GM12878 (cell line): ENCODE measurements around the gene EPHA2. TPM values are rescaled to one million over a fixed set of nuclear protein-coding genes. Genes with fewer than 3 reads are reported as not detected.
A peak's percentile ranks its signal among the peaks of the same experiment; 100 is the strongest.

Experiments used
- ATAC-seq: fragments of 200-7000 bp; cut with Tn5 transposase; 3 replicates; pipeline ENCODE4 v1.9.1; 2020; ENCODE audit warnings: mild to moderate bottlenecking, moderate library complexity
- BruUV-seq: library from RNA; stranded (reverse); fragments of 400-500 nt; replicated peaks from 2 replicates; lab custom pipeline; 2021; lab: Mats Ljungman, UMichigan
- CTCF ChIA-PET: fragments of 300-600 bp; sonication (Branson Sonifier 250); formaldehyde crosslinking; extraction: SDS; loops from one replicate; lab custom pipeline; 2021; ENCODE audit warnings: inconsistent platforms; lab: Yijun Ruan, JAX
- POLR2A ChIA-PET: fragments of 350-600 bp; formaldehyde crosslinking; extraction: SDS; loops from one replicate; lab custom pipeline; 2021; ENCODE audit warnings: inconsistent platforms; lab: Charles Lee
- RAD21 ChIA-PET: fragments of 300-600 bp; sonication (Branson Sonifier 250); formaldehyde crosslinking; loops from one replicate; lab custom pipeline; 2023; ENCODE audit warnings: antibody characterized with exemption; ENCODE audit not compliant: unreplicated experiment; lab: Charles Lee
- SMC1A ChIA-PET: fragments of 300-600 bp; sonication (Branson Sonifier 250); formaldehyde crosslinking; loops from one replicate; lab custom pipeline; 2023; ENCODE audit not compliant: unreplicated experiment, uncharacterized antibody; lab: Charles Lee
- DNase-seq: peaks from one replicate; pipeline ENCODE4 v3.0.0-alpha.2; 2011; ENCODE audit warnings: low read depth, low spot score
- FAIRE-seq: peaks from 3 replicates; lab custom pipeline; 2011; peaks lifted over from hg19 to GRCh38; lab: Jason Lieb, UNC
- H2AFZ ChIP-seq: 2 replicates; pipeline ENCODE4 v1.6.0; 2011; ENCODE audit warnings: low read depth, low read length, control low read depth; ENCODE audit not compliant: control insufficient read depth
- H3K27ac ChIP-seq: 2 replicates; pipeline ENCODE4 v1.5.1; 2011; ENCODE audit warnings: control low read depth; ENCODE audit not compliant: control insufficient read depth, insufficient read depth
- H3K27me3 ChIP-seq, 2 experiments: replicated peaks in 1 of 2; 2 replicates each; pipeline versions ENCODE4 v1.6.0 to v1.6.1; 2011; ENCODE audit warnings: low read length in 1 of 2; ENCODE audit not compliant: control insufficient read depth in 2 of 2, insufficient read depth in 2 of 2
- H3K36me3 ChIP-seq, 2 experiments: 2 replicates each; pipeline ENCODE4 v1.5.1; 2011; ENCODE audit warnings: low read length in 1 of 2; ENCODE audit not compliant: control insufficient read depth in 2 of 2, insufficient read depth in 2 of 2
- H3K4me1 ChIP-seq: 2 replicates; pipeline ENCODE4 v1.6.1; 2011; ENCODE audit warnings: mild to moderate bottlenecking, low read length, moderate library complexity, mixed read lengths; ENCODE audit not compliant: control insufficient read depth, insufficient read depth
- H3K4me2 ChIP-seq: 2 replicates; pipeline ENCODE4 v1.6.0; 2011; ENCODE audit warnings: control low read depth; ENCODE audit not compliant: control insufficient read depth, insufficient read depth
- H3K4me3 ChIP-seq: fragments of 200-600 bp; sonication (generic); 2 replicates; pipeline ENCODE4 v1.5.1; 2016
- H3K79me2 ChIP-seq: 2 replicates; pipeline ENCODE4 v1.6.0; 2011; ENCODE audit warnings: low read length; ENCODE audit not compliant: control insufficient read depth, insufficient read depth
- H3K9ac ChIP-seq: 2 replicates; pipeline ENCODE4 v1.8.0; 2011; ENCODE audit warnings: low read length, control low read depth, mixed read lengths; ENCODE audit not compliant: control insufficient read depth, insufficient read depth
- H3K9me3 ChIP-seq: replicated peaks from 3 replicates; pipeline ENCODE4 v1.5.1; 2011; ENCODE audit warnings: mild to moderate bottlenecking, low read length; ENCODE audit not compliant: control insufficient read depth, insufficient read depth
- H4K20me1 ChIP-seq: 2 replicates; pipeline ENCODE4 v1.6.0; 2011; ENCODE audit not compliant: control insufficient read depth, insufficient read depth
- ATF2 ChIP-seq: IDR thresholded peaks from 2 replicates; pipeline ENCODE4 v1.6.1; 2012; ENCODE audit warnings: low read length, inconsistent platforms
- BACH1 ChIP-seq: fragments of 450-650 bp; IDR thresholded peaks from 2 replicates; pipeline ENCODE4 v1.6.1; 2017; ENCODE audit warnings: mild to moderate bottlenecking, borderline replicate concordance
- BCL11A ChIP-seq: IDR thresholded peaks from 2 replicates; pipeline ENCODE4 v1.6.1; 2011; ENCODE audit warnings: low read depth, low read length
- CHD4 ChIP-seq: fragments of 200-600 bp; sonication (generic); IDR thresholded peaks from 2 replicates; pipeline ENCODE4 v1.6.1; 2016; ENCODE audit warnings: mild to moderate bottlenecking
- EGR1 ChIP-seq, 2 experiments: IDR thresholded peaks; 1 replicate in 1 of 2; 2 replicates in 1 of 2; pipeline ENCODE4 v1.6.1; 2011 to 2012; ENCODE audit warnings: low read depth in 2 of 2, low read length in 2 of 2, borderline replicate concordance in 1 of 2, mild to moderate bottlenecking in 1 of 2, moderate library complexity in 1 of 2
- ESRRA ChIP-seq: IDR thresholded peaks from 2 replicates; pipeline ENCODE4 v1.6.1; 2012; ENCODE audit warnings: mild to moderate bottlenecking, low read length, improper control_type of control experiment
- RUNX3 ChIP-seq: IDR thresholded peaks from 2 replicates; pipeline ENCODE4 v1.6.1; 2012; ENCODE audit warnings: low read length, inconsistent platforms
- SMAD5 ChIP-seq: IDR thresholded peaks from 2 replicates; pipeline ENCODE4 v1.6.1; 2016; ENCODE audit warnings: antibody characterized with exemption, low read depth
- STAT3 ChIP-seq: IDR thresholded peaks from 2 replicates; pipeline ENCODE4 v1.6.1; 2011; ENCODE audit warnings: low read depth, low read length, improper control_type of control experiment
- TBL1XR1 ChIP-seq: IDR thresholded peaks from 2 replicates; pipeline ENCODE4 v1.6.1; 2012; ENCODE audit warnings: low read depth, low read length, improper control_type of control experiment
- WRNIP1 ChIP-seq: IDR thresholded peaks from 2 replicates; pipeline ENCODE4 v1.6.1; 2011; ENCODE audit warnings: low read depth, low read length, improper control_type of control experiment, borderline replicate concordance
- WGBS: methylation state at CpG from one replicate; pipeline ENCODE4 v1.1.6; 2016; ENCODE audit warnings: low lambda C conversion rate; ENCODE audit not compliant: insufficient replicate concordance, insufficient coverage; ENCODE audit errors: missing lambda C conversion rate; 5-methylcytosine and 5-hydroxymethylcytosine counted together
- in situ Hi-C: fragments of 300-500 bp; cut with MboI; formaldehyde crosslinking; loops from 9 replicates; pipeline ENCODE4 v1.14.3; 2018; ENCODE audit warnings: mixed read lengths
- intact Hi-C: fragments of 100-400 bp; cut with micrococcal nuclease; formaldehyde crosslinking; loops from one replicate; pipeline ENCODE4 v1.14.2; 2022; ENCODE audit not compliant: unreplicated experiment
- polyA plus RNA-seq, 11 experiments: library from polyadenylated mRNA; depleted of rRNA in 4 of 11; unstranded in 6 of 11; stranded (reverse) in 5 of 11; fragments of >200 nt; fragmentation: Nextera tagmentation in 4 of 11; fragmentation: Illumina TruSeq in 1 of 11; extraction: Ambion mirVana in 4 of 11; extraction: Trizol in 1 of 11; gene quantifications; 1 replicate in 1 of 11; 2 replicates in 10 of 11; pipeline versions ENCODE4 v1.2.1 to v1.2.3, GENCODE V29; 2011 to 2016; ENCODE audit warnings: inconsistent platforms in 2 of 11, missing spikeins in 2 of 11, low read depth in 1 of 11
- total RNA-seq, 4 experiments: library from RNA; depleted of rRNA in 3 of 4; stranded (reverse); fragments of >200 nt in 3 of 4; fragmentation: Illumina TruSeq in 1 of 4; extraction: Trizol in 1 of 4; gene quantifications; 2 replicates each; pipeline versions ENCODE4 v1.2.1 to v1.2.3, GENCODE V29; 2013 to 2021

EPHA2 gene
- total and polyA plus RNA-seq, 10 of the 15 experiments (the other 5 are each of a cell fraction or from before 2014, with no cell fraction given): 0.04 to 0.51 (median 0.23) TPM; not detected in 2

- no peaks in the 10 kb centered on the region for H3K27me3 ChIP-seq
- H3K4me2 ChIP-seq: peak overlapping the region; percentile 3; the same call in 1 of the 2 replicates
- ChIA-PET POLR2A (no interaction called here), CTCF (no interaction called here), RAD21 (interaction anchor here (1.0 to 1.1 kb wide), 2 partner anchors 67 to 98 kb away, joined by 3 to 4 read pairs; no protein-coding TSS in a partner anchor), SMC1A (no interaction called here)
- no peak overlapping the region for H3K9ac ChIP-seq
- no TSS peak for BruUV-seq
- H3K27ac ChIP-seq: no peak overlapping the region
- 79% methylated on average over 26 of the region's 26 CpGs for WGBS
- no peak for DNase-seq
- no peaks in the 10 kb centered on the region for H3K36me3 ChIP-seq
- FAIRE-seq: no peak
- no peaks in the 10 kb centered on the region for H3K79me2 ChIP-seq
- H4K20me1 ChIP-seq: no peaks in the 10 kb centered on the region
- H3K4me1 ChIP-seq: peaks cover 15% of the 10 kb centered on the region
- intact Hi-C loops (no loop called here), in situ Hi-C loops (no loop called here)
- TF ChIP-seq CHD4 (no peak), ESRRA (no peak), BCL11A (no peak), TBL1XR1 (no peak), BACH1 (no peak), SMAD5 (no peak), EGR1 (IDR thresholded peaks at IDR 0.05; ENCODE audit: borderline replicate concordance in 1 of 2, low read depth in 2 of 2, low read length in 2 of 2) (no peak), ATF2 (no peak), RUNX3 (no peak), WRNIP1 (no peak), STAT3 (no peak)
- no peak overlapping the region for H3K4me3 ChIP-seq
- ATAC-seq: no peak
- H3K9me3 ChIP-seq: no peaks in the 10 kb centered on the region
- H2AFZ ChIP-seq: no peak overlapping the region
These were observed 10.1 kb downstream of the EPHA2 start for GRCh38 chr1:16145662-16146278.
